ENCODE measurements around the gene SZRD1. TPM values are rescaled to one million over a fixed set of nuclear protein-coding genes. Genes with fewer than 3 reads are reported as not detected.

Gene SZRD1
- total and polyA plus RNA-seq, 8 donors: 24.9 to 53.5 (median 36.5) TPM

DNA sequence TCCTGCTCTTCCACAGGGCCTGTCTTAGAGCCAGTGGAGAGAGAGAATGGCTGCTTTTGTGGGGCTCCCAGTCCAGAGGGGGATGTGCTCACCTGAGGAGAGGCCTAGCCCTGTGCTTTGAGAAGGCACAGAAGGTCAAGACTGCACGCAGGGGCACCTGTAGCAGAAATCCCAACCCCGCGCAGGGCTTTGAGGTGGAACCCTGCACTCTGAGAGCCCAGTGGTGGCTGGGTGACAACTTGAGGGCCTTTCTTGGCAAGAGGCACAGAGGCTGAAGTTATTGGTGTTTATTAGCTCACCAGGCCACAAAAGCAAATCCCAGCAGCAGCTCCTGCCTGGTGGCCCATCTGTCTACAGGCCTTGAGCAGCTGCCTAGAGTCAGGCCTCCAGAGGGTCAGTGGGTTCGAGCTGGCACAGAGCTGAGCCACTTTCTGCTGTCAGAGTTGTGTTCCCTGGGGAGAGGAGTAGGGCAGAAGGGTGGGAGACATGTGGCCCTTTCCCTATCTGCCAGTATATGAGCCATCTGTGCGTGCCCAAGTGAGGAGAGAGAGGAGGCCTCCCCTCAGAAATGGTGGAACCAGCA is 31.4 kb downstream of the SZRD1 start:
- no peak for ATAC-seq
- 90 to 93% methylated on average over 5 of the region's 5 CpGs for WGBS, 2 donors
- Histone ChIP-seq H3K4me1 (no peaks in the 10 kb centered on the region), H3K4me3 (no peak overlapping the region), H3K36me3 (peaks cover 0 to 29% (median 0%) of the 10 kb centered on the region in 3 donors), H3K27me3 (no peaks in the 10 kb centered on the region), H3K27ac (no peak overlapping the region), H3K9me3 (no peaks in the 10 kb centered on the region)
- intact Hi-C loops (cut with DNase I): no loop called here
- TF ChIP-seq CTCF (IDR thresholded peaks at IDR 0.05): no peak
- FAIRE-seq: no peak
- DNase-seq: no peak

GRCh38 chr1:16402742-16403141 is 35.7 kb downstream of the SZRD1 start:
- 73 to 75% methylated on average over 10 of the region's 10 CpGs for WGBS, 2 donors
- H3K27ac ChIP-seq: no peak overlapping the region
- ATAC-seq: no peak
- no peak for DNase-seq
- H3K4me3 ChIP-seq: no peak overlapping the region
- no peak for FAIRE-seq
- no peaks in the 10 kb centered on the region for H3K27me3 ChIP-seq
- H3K9me3 ChIP-seq: no peaks in the 10 kb centered on the region
- H3K36me3 ChIP-seq: no peaks in the 10 kb centered on the region
- no peaks in the 10 kb centered on the region for H3K4me1 ChIP-seq
- TF ChIP-seq CTCF (IDR thresholded peaks at IDR 0.05): no peak
- intact Hi-C loops (cut with DNase I): no loop called here

- FAIRE-seq: no peak
- H3K9me3 ChIP-seq: no peaks in the 10 kb centered on the region
- no peak overlapping the region for H3K27ac ChIP-seq
- H3K36me3 ChIP-seq: no peaks in the 10 kb centered on the region
- 75 to 76% methylated on average over 5 of the region's 5 CpGs for WGBS, 2 donors
- intact Hi-C loops (cut with DNase I): no loop called here
- TF ChIP-seq CTCF (IDR thresholded peaks at IDR 0.05): no peak
- H3K4me3 ChIP-seq: no peak overlapping the region
- no peak for ATAC-seq
- H3K27me3 ChIP-seq: no peaks in the 10 kb centered on the region
- no peak for DNase-seq
- H3K4me1 ChIP-seq: no peaks in the 10 kb centered on the region
Measured at GRCh38 chr1:16405441-16405840, 38.4 kb downstream of the SZRD1 start.

- ATAC-seq (no peak), FAIRE-seq (no peak), DNase-seq (no peak)
- Histone ChIP-seq H3K9me3 (no peaks in the 10 kb centered on the region), H3K4me3 (no peak overlapping the region), H3K36me3 (no peaks in the 10 kb centered on the region), H3K4me1 (no peaks in the 10 kb centered on the region), H3K27me3 (no peaks in the 10 kb centered on the region), H3K27ac (no peak overlapping the region)
- no peak for TF ChIP-seq CTCF (IDR thresholded peaks at IDR 0.05)
- intact Hi-C loops (cut with DNase I): no loop called here
- WGBS, 2 donors: 81 to 88% methylated on average over 9 of the region's 9 CpGs
Measured at GRCh38 chr1:16406868-16407267, 39.8 kb downstream of the SZRD1 start.

- DNase-seq (no peak), FAIRE-seq (no peak), ATAC-seq (no peak)
- Histone ChIP-seq H3K9me3 (no peaks in the 10 kb centered on the region), H3K27me3 (no peaks in the 10 kb centered on the region), H3K27ac (no peak overlapping the region), H3K36me3 (no peaks in the 10 kb centered on the region), H3K4me3 (no peak overlapping the region), H3K4me1 (no peaks in the 10 kb centered on the region)
- no peak for TF ChIP-seq CTCF (IDR thresholded peaks at IDR 0.05)
- intact Hi-C loops (cut with DNase I): no loop called here
- WGBS, 2 donors: 76 to 77% methylated on average over 19 to 25 of the region's 25 CpGs
Measured at GRCh38 chr1:16409536-16410152, 42.6 kb downstream of the SZRD1 start.
